SK-N-SH (cell line): ENCODE measurements around the gene WNT3. TPM values are rescaled to one million over a fixed set of nuclear protein-coding genes. Genes with fewer than 3 reads are reported as not detected.

ENCODE experiments used
- CTCF ChIA-PET: fragments of 300-600, 350-600 bp; formaldehyde crosslinking; extraction: SDS; loops from one replicate; lab custom pipeline; 2021; lab: Yijun Ruan, JAX
- POLR2A ChIA-PET: fragments of 350-600 bp; sonication (Branson Sonifier 250); formaldehyde crosslinking; extraction: SDS; loops from one replicate; lab custom pipeline; 2020; ENCODE audit warnings: antibody characterized with exemption, inconsistent platforms; lab: Yijun Ruan, JAX
- DNase-seq: peaks from one replicate; pipeline ENCODE4 v3.0.0; 2012
- H2AFZ ChIP-seq: fragments of 200-600 bp; sonication (generic); 2 replicates; pipeline ENCODE4 v1.8.1; 2016; ENCODE audit warnings: antibody characterized with exemption, mild to moderate bottlenecking, low read depth
- H3F3A ChIP-seq: fragments of 200-600 bp; sonication (generic); replicated peaks from 2 replicates; pipeline ENCODE3; 2016; ENCODE audit warnings: antibody characterized with exemption, mild to moderate bottlenecking; ENCODE audit not compliant: insufficient read depth
- H3K27ac ChIP-seq, 2 experiments: fragments of 200-500 bp in 1 of 2; fragments of 200-600 bp in 1 of 2; sonication (Bioruptor generic) in 1 of 2; sonication (generic), shearing (Covaris generic) in 1 of 2; 2 replicates each; pipeline versions ENCODE4 v1.5.1 to v1.6.1; 2014 to 2016; ENCODE audit warnings: low read depth in 2 of 2, inconsistent platforms in 1 of 2, low read length in 1 of 2, mild to moderate bottlenecking in 1 of 2, mixed read lengths in 1 of 2
- H3K27me3 ChIP-seq: fragments of 200-600 bp; sonication (generic), shearing (Covaris generic); 2 replicates; pipeline ENCODE4 v1.6.1; 2016; ENCODE audit warnings: mixed run types; ENCODE audit not compliant: insufficient read depth
- H3K36me3 ChIP-seq, 2 experiments: fragments of 200-500 bp in 1 of 2; fragments of 200-600 bp in 1 of 2; sonication (Bioruptor generic) in 1 of 2; sonication (generic) in 1 of 2; replicated peaks in 1 of 2; 2 replicates each; pipeline versions ENCODE3 to v1.5.1; 2014 to 2016; ENCODE audit warnings: low read length in 1 of 2, mild to moderate bottlenecking in 1 of 2; ENCODE audit not compliant: insufficient read depth in 2 of 2, control insufficient read depth in 1 of 2
- H3K4me1 ChIP-seq, 2 experiments: fragments of 200-500 bp in 1 of 2; fragments of 200-600 bp in 1 of 2; sonication (Bioruptor generic) in 1 of 2; sonication (generic), shearing (Covaris generic) in 1 of 2; 2 replicates each; pipeline versions ENCODE4 v1.5.1 to v1.6.1; 2014 to 2016; ENCODE audit warnings: low read depth in 1 of 2, low read length in 1 of 2, mixed run types in 1 of 2; ENCODE audit not compliant: insufficient read depth in 2 of 2, control insufficient read depth in 1 of 2
- H3K4me2 ChIP-seq: fragments of 200-600 bp; sonication (generic), shearing (Covaris generic); 2 replicates; pipeline ENCODE4 v1.6.1; 2017; ENCODE audit warnings: mixed run types
- H3K4me3 ChIP-seq, 2 experiments: fragments of 200-500 bp in 1 of 2; fragments of 200-600 bp in 1 of 2; sonication (Bioruptor generic) in 1 of 2; sonication (generic), shearing (Covaris generic) in 1 of 2; 2 replicates each; pipeline versions ENCODE4 v1.5.1 to v1.8.1; 2014 to 2016; ENCODE audit warnings: low read depth in 2 of 2, inconsistent platforms in 1 of 2, low read length in 1 of 2, mild to moderate bottlenecking in 1 of 2, mixed read lengths in 1 of 2, moderate library complexity in 1 of 2
- H3K79me2 ChIP-seq: fragments of 200-600 bp; sonication (generic); 2 replicates; pipeline ENCODE4 v1.8.1; 2017; ENCODE audit warnings: mild to moderate bottlenecking; ENCODE audit not compliant: insufficient read depth
- H3K9ac ChIP-seq: fragments of 200-600 bp; sonication (generic); 2 replicates; pipeline ENCODE4 v1.6.1; 2017; ENCODE audit warnings: mixed run types
- H3K9me2 ChIP-seq: fragments of 200-600 bp; sonication (generic); 2 replicates; pipeline ENCODE4 v1.6.1; 2017; ENCODE audit warnings: mixed run types
- H3K9me3 ChIP-seq: fragments of 200-600 bp; sonication (generic); 2 replicates; pipeline ENCODE4 v1.6.1; 2017; ENCODE audit warnings: mixed run types, mild to moderate bottlenecking, moderate library complexity
- H4K20me1 ChIP-seq: fragments of 200-600 bp; sonication (generic); 2 replicates; pipeline ENCODE4 v1.6.1; 2017; ENCODE audit warnings: mild to moderate bottlenecking, mixed run types; ENCODE audit not compliant: insufficient read depth
- CHD2 ChIP-seq: fragments of 150-350 bp; IDR thresholded peaks from 2 replicates; pipeline ENCODE4 v1.6.1; 2018; ENCODE audit warnings: low read length; ENCODE audit not compliant: partially characterized antibody
- EZH2phosphoT487 ChIP-seq: fragments of 200-600 bp; sonication (generic); IDR thresholded peaks from 2 replicates; pipeline ENCODE4 v1.6.1; 2017; ENCODE audit warnings: low read depth, mixed run types, mild to moderate bottlenecking, antibody characterized with exemption, moderate library complexity, borderline replicate concordance
- TCF12 ChIP-seq: IDR thresholded peaks from 2 replicates; pipeline ENCODE4 v1.4.0; 2012
- WGBS: methylation state at CpG from one replicate; pipeline ENCODE4 v1.1.6; 2017; ENCODE audit warnings: low lambda C conversion rate; 5-methylcytosine and 5-hydroxymethylcytosine counted together
- polyA plus RNA-seq, 3 experiments: library from polyadenylated mRNA; depleted of rRNA; stranded (reverse); fragments of >200 nt; gene quantifications; 2 replicates each; pipeline ENCODE4 v1.2.3, GENCODE V29; 2012
- TF ChIP-seq, protein P1 (sequence below): IDR thresholded peaks from 2 replicates; pipeline ENCODE4 v1.4.0; 2012; ENCODE audit warnings: low read depth, borderline replicate concordance
- TF ChIP-seq, protein P2 (sequence below): IDR thresholded peaks from 2 replicates; pipeline ENCODE4 v1.6.1; 2012; ENCODE audit warnings: mild to moderate bottlenecking, low read depth, low read length, moderate library complexity

The WNT3 gene
- polyA plus RNA-seq, 1 of the 3 experiments (the other 2 are of a cell fraction), result 5.3 TPM

DNA sequence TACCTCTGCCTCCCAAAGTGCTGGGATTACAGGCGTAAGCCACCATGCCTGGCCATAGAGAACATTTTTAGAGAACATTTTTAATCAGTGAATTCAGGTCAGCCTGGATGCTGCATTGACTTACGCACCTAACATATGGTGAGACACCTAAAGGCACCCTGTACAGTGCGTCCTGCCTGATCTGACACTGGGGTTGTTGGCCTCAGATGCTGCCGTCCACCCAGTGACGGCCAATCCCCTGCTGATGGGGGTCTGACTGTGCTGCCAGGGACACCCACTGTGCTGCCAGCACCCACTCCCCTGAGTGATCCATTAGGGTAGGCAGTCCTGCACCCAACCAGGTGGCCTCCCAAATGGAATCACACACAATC lies 38.5 kb downstream of the WNT3 start (continued):
- TF ChIP-seq, protein P1, sequence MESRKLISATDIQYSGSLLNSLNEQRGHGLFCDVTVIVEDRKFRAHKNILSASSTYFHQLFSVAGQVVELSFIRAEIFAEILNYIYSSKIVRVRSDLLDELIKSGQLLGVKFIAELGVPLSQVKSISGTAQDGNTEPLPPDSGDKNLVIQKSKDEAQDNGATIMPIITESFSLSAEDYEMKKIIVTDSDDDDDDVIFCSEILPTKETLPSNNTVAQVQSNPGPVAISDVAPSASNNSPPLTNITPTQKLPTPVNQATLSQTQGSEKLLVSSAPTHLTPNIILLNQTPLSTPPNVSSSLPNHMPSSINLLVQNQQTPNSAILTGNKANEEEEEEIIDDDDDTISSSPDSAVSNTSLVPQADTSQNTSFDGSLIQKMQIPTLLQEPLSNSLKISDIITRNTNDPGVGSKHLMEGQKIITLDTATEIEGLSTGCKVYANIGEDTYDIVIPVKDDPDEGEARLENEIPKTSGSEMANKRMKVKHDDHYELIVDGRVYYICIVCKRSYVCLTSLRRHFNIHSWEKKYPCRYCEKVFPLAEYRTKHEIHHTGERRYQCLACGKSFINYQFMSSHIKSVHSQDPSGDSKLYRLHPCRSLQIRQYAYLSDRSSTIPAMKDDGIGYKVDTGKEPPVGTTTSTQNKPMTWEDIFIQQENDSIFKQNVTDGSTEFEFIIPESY, result no peak
- no peak for TF ChIP-seq CHD2

DNA sequence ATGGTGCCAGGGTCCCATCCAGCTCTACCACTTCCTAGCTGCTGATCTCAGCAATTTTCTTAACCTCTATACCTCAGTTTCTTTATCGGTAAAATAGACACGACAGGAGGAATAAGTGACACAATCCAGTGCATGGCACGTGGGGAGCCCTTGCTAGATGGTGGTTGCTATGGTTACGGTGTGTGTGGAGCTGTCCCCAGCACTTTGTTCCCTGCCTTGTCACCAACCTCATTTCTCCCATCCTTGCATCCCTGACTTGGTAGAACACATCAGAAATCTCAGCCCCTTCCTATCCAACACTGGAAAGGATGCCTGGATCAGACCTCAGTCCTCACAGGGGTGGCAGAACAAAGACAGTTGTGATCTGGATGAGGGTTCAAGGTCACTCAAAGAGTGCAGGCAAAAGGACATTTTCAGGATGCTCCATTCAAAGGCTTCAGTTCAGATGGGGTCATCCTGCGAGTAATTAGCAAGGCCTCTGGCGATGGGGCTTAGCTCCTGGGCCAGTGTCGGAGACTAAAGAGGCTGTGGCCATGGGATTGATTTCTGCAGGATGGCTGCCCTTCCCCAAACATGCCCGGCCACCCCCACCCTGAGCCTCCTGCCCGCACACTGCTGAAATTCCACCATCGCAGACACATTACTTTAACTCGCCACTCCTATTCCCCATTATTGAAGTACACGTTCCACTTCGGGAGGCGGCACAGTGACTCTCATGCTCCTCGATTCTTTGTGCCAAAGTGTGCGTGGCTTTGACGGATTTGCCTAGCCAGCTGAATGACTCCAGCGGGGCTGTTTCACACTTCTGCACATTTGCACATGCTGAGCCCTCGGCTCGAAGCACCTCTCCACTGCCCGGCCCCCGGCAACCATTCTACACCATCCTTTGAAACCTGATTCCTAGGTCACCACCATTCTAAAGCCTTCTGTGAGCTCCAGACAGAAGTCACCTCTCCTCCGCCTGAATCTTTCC lies 40.3 kb downstream of the WNT3 start:
- POLR2A ChIA-PET, result no interaction called here
- DNase-seq, result peak; percentile 59
- H3F3A ChIP-seq, result no peaks in the 10 kb centered on the region

More for the DNA sequence above, 40.3 kb downstream of the WNT3 start:
- no peak overlapping the region for H3K4me2 ChIP-seq
- no peaks in the 10 kb centered on the region for H4K20me1 ChIP-seq
- no peaks in the 10 kb centered on the region for H3K79me2 ChIP-seq
- no peaks in the 10 kb centered on the region; a peak in 1 of 4 replicates for H3K4me1 ChIP-seq
- no peak overlapping the region for H3K27ac ChIP-seq
- no peaks in the 10 kb centered on the region for H3K36me3 ChIP-seq
- CTCF ChIA-PET, result interaction anchor here (0.7 to 2.6 kb wide), 6 partner anchors 11 to 163 kb away, joined by 3 to 10 read pairs (median 4); no protein-coding TSS in a partner anchor
- H3K4me3 ChIP-seq, result no peak overlapping the region
- TF ChIP-seq, protein P2, sequence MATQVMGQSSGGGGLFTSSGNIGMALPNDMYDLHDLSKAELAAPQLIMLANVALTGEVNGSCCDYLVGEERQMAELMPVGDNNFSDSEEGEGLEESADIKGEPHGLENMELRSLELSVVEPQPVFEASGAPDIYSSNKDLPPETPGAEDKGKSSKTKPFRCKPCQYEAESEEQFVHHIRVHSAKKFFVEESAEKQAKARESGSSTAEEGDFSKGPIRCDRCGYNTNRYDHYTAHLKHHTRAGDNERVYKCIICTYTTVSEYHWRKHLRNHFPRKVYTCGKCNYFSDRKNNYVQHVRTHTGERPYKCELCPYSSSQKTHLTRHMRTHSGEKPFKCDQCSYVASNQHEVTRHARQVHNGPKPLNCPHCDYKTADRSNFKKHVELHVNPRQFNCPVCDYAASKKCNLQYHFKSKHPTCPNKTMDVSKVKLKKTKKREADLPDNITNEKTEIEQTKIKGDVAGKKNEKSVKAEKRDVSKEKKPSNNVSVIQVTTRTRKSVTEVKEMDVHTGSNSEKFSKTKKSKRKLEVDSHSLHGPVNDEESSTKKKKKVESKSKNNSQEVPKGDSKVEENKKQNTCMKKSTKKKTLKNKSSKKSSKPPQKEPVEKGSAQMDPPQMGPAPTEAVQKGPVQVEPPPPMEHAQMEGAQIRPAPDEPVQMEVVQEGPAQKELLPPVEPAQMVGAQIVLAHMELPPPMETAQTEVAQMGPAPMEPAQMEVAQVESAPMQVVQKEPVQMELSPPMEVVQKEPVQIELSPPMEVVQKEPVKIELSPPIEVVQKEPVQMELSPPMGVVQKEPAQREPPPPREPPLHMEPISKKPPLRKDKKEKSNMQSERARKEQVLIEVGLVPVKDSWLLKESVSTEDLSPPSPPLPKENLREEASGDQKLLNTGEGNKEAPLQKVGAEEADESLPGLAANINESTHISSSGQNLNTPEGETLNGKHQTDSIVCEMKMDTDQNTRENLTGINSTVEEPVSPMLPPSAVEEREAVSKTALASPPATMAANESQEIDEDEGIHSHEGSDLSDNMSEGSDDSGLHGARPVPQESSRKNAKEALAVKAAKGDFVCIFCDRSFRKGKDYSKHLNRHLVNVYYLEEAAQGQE, result no peak; the same call in 1 of the 2 replicates
- TF ChIP-seq TCF12 (no peak), EZH2phosphoT487 (no peak)
- H3K9me2 ChIP-seq, result no peaks in the 10 kb centered on the region
- 87% methylated on average over 22 of the region's 23 CpGs for WGBS
- H3K27me3 ChIP-seq, result no peaks in the 10 kb centered on the region
- H3K9ac ChIP-seq, result no peak overlapping the region
- H3K9me3 ChIP-seq, result no peaks in the 10 kb centered on the region
- H2AFZ ChIP-seq, result no peak overlapping the region
